PC-3 (cell line): ENCODE data around the gene MACO1.

Experiments
- EZH2 ChIP-seq: fragments of 300-600 bp; sonication (generic); IDR thresholded peaks from one replicate; pipeline ENCODE4 v1.6.1; 2017; ENCODE audit warnings: antibody characterized with exemption, mild to moderate bottlenecking, low read length; ENCODE audit not compliant: unreplicated experiment
- EZH2phosphoT487 ChIP-seq: fragments of 300-600 bp; sonication (generic); IDR thresholded peaks from 2 replicates; pipeline ENCODE4 v1.6.1; 2018; ENCODE audit warnings: mild to moderate bottlenecking, antibody characterized with exemption, low read length, borderline replicate concordance
- TF ChIP-seq, protein P1 (sequence below): fragments of 300-600 bp; sonication (generic); conservative IDR thresholded peaks from 2 replicates; pipeline ENCODE4 v1.5.1; 2017; ENCODE audit warnings: antibody characterized with exemption, low read depth, mild to moderate bottlenecking, low read length

DNA sequence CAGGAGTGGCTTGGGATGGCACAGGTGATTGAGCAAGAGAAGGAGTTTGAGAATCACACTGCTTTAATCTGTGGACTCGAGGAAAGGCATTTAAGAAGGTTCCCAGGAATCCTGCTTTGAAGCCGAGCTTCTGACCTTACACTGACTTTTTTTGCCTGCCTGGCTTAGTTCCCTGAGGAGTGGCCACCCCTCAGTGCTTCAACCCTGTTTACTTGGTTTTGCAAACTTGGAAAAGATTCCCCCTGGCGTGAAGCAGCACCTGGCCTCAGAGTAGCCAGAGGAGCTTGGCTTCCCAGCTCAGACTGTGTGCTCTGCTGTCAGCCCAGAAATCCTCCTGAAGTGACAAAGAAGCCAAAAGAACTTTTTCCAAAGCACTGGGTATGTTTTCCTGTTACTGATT is 64.3 kb downstream of the MACO1 start:
- TF ChIP-seq, protein P1, sequence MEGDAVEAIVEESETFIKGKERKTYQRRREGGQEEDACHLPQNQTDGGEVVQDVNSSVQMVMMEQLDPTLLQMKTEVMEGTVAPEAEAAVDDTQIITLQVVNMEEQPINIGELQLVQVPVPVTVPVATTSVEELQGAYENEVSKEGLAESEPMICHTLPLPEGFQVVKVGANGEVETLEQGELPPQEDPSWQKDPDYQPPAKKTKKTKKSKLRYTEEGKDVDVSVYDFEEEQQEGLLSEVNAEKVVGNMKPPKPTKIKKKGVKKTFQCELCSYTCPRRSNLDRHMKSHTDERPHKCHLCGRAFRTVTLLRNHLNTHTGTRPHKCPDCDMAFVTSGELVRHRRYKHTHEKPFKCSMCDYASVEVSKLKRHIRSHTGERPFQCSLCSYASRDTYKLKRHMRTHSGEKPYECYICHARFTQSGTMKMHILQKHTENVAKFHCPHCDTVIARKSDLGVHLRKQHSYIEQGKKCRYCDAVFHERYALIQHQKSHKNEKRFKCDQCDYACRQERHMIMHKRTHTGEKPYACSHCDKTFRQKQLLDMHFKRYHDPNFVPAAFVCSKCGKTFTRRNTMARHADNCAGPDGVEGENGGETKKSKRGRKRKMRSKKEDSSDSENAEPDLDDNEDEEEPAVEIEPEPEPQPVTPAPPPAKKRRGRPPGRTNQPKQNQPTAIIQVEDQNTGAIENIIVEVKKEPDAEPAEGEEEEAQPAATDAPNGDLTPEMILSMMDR: no peak
- TF ChIP-seq EZH2phosphoT487 (no peak), EZH2 (no peak)
